Colon (tissue), 2 donors: Measurements from ENCODE around the gene KLHL36.

Experiments
- FAIRE-seq: peaks from 2 replicates; lab custom pipeline; 2012; peaks lifted over from hg19 to GRCh38; lab: Jason Lieb, UNC
- donor health status: control.
- donor health status: control.

Gene KLHL36

DNA sequence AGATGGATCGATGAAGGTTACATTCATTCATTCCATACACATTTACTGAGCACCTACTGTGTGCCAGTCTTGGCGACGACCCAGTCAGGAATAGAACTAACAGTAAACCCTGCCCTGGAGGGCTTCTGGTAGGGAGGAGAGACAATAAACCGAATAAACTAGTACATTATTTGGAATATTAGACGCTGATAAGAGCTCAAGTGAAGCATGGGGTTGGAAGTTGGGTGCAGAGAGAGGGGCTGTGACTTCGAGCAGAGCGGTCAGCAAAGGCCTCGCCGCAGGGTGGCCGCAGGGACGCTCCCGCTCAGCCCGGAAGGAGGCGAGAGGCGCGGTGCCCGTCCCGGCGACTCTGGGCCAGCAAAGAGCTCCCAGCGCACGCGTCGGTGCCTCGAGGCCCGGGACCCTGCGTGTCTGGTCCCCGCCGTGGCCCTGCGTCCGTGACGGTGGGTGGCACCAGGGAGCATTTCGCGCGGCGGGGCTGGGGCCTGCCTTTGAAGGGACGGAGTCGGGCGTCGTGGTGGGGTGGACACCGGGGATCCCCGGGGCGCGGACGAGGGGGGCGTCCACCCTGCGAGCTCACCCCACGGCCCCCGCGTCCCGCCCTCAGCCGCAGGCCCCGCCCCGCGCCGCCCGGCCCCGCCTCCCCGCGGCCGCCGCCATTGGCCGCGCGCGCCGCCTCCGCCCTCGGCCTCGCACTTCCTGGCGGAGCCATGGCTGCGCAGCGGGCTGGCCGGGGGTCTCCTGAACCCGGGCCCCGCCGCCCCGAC is at the start of gene KLHL36:
Gene KLHL36 (plus strand): TSS at position 684 of the 767 bp plus-strand sequence. CDS start 2,357 bp downstream, outside the sequence.
- no peak for FAIRE-seq

GRCh38 chr16:84599521-84600202 is 48.6 kb upstream of the KLHL36 start:
- no peak for FAIRE-seq

- FAIRE-seq: no peak
Measured at GRCh38 chr16:84600343-84601229, 47.7 kb upstream of the KLHL36 start.

DNA sequence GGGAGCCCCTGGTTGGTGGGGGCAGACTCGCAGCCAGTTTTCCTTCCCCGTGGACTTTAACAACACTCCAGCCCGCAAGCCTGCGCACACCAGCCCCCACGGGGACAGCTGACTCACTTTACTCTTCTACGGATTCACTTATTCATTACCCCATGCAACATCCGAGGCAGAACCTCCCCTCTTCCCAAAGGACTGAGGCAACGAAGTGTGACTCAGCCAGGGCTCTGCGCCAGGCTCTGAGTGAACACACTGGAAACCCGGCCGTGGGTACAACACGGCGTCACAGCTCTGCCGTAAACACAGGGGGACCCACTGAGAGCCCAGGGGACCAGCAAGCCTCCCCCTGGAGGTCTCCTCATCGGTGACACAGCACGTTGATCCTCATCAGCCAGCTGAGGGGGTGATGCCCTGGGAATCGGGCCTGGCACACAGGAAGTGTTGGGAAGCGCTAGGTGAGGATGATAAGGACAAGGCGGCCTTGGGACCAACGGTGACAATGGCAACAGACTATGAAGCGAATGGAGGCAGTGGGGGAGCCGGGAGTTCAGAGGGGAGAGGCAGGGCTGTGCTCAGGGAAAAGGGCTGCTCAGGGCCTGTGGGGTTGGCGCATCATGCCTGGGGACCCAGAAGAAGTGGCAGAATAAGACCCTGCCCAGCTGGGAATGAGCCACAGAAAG is 45.0 kb upstream of the KLHL36 start:
- no peak for FAIRE-seq

GRCh38 chr16:84603940-84604339 is 44.4 kb upstream of the KLHL36 start:
- FAIRE-seq: no peak

- no peak for FAIRE-seq
Measured at GRCh38 chr16:84604477-84605013, 43.8 kb upstream of the KLHL36 start.

GRCh38 chr16:84605339-84605848 is 42.9 kb upstream of the KLHL36 start:
- no peak for FAIRE-seq

DNA sequence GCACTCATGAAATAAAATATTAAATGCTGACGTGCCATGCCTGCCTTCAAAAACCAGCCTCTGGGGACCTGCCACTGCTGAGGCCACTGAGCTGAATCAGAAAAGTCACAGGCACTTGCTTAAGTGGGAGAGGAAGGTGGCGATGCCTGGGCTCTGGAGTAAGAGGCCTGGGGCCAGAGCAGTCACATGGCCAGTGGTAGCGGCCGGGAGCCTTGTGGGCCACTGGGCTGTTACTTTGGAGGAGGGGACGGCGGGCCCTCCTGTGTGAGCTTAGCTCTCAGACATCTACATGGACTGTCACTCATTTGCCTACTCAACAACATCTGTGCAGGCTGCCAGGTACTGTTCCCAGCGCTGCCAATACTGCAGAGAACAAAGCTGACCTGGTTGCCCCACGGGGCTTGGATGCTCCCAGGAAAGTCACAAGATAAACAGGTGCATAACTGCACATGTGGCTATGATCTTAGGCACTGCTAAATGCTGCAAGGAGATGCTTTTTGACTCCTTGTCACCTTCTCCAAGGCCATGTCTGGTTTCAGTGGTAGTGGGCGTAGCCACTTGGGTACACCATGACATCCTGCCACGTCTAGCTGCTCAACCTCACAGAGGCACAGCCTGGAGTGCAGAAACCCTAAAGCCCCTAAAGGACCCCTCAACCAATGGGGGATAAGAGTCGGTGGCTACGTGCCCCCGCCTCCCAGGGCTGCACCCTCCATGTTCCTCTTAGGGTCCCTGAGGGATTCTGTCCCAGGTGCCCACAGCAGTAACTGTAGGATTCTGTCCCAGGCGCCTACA is 42.0 kb upstream of the KLHL36 start:
- no peak for FAIRE-seq

- FAIRE-seq: no peak
Measured at GRCh38 chr16:84607061-84607460, 41.2 kb upstream of the KLHL36 start.

- no peak for FAIRE-seq
Measured at GRCh38 chr16:84607694-84608093, 40.6 kb upstream of the KLHL36 start.

DNA sequence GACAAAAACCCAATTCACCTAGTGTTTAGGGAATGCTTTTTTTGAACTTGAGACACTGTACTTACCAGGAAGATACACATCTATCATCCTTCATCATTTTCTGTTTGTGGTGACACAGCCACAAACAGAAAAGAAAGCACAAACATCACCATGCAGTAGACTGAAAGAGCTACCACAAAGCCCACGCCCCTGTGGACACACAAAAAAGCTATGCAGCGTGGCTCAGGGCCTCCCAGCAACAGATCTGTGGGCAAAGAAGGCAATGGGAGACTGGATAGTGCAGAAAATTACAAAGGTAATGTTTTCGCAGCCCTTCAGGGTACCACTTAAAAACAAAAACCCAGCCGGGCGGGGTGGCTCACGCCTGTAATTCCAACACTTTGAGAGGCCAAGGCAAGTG is 40.0 kb upstream of the KLHL36 start:
- FAIRE-seq: no peak

DNA sequence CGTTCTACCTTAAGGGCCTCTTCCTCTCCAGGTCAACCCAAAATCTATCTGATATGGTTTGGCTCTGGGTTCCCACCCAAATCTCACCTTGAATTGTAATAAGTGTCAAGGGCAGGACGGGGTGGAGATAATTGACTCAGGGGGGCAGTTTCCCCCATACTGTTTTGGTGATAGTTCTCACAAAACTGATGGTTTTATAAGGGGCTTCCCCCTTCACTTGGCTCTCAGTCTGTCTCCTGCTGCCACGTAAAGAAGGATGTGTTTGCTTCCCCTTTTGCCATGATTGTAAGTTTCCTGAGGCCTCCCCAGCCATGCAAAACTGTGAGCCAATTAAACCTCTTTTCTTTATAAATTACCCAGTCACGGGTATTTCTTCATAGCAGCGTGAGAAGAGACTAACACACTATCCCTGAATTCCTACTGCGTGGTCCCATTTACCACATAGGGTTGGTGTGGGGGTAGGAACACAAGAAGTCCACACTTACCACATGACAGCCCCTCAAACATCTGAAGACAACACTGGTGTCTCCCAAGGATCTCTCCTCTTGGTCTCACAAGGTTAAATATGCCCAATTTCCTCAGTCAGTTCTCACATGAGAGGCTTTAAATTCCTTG is 38.6 kb upstream of the KLHL36 start:
- no peak for FAIRE-seq

DNA sequence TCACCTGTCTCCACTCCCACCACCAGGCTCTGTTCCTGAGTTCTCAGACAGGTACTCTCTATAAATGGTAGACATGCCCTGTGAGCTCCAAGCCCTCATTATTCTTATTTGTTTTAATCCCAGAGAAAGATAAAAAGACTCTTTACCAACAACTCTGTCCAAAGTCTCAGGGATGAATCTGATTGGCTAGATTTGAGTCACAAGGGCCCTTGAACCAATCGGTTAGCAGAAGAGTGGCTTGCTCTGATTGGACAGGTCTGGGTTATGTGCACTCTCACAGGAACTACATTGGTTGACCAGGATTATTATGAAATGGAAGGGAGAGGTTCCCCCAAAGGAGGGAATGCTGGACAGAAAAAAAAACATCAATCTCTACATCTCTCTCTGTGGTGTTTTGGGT is 37.9 kb upstream of the KLHL36 start:
- FAIRE-seq: no peak

GRCh38 chr16:84611041-84611440 is 37.3 kb upstream of the KLHL36 start:
- FAIRE-seq: no peak

- FAIRE-seq: no peak
Measured at GRCh38 chr16:84612686-84613085, 35.6 kb upstream of the KLHL36 start.

GRCh38 chr16:84613408-84614072 is 34.8 kb upstream of the KLHL36 start:
- FAIRE-seq: no peak

DNA sequence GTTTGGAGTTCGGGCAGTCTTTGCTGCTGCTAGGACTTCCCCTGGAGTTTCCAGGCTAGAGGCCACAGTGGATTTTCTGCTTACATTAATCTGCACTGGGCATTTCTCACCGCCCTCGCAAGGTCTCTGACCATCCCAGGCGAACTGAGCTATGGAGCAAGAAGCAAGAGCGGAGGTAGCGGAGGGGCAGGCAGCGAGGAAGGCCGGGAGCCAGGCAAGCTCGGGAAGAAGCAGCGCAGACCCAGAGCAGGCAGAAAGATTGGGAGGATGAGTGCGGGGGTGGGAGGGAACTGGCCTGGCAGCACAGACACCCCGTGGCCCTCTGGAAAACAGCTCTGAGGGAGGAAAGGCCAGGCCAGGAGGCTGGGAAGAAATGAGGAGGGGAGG is 34.2 kb upstream of the KLHL36 start:
- no peak for FAIRE-seq

- FAIRE-seq: no peak
Measured at GRCh38 chr16:84614623-84614967, 33.7 kb upstream of the KLHL36 start.

DNA sequence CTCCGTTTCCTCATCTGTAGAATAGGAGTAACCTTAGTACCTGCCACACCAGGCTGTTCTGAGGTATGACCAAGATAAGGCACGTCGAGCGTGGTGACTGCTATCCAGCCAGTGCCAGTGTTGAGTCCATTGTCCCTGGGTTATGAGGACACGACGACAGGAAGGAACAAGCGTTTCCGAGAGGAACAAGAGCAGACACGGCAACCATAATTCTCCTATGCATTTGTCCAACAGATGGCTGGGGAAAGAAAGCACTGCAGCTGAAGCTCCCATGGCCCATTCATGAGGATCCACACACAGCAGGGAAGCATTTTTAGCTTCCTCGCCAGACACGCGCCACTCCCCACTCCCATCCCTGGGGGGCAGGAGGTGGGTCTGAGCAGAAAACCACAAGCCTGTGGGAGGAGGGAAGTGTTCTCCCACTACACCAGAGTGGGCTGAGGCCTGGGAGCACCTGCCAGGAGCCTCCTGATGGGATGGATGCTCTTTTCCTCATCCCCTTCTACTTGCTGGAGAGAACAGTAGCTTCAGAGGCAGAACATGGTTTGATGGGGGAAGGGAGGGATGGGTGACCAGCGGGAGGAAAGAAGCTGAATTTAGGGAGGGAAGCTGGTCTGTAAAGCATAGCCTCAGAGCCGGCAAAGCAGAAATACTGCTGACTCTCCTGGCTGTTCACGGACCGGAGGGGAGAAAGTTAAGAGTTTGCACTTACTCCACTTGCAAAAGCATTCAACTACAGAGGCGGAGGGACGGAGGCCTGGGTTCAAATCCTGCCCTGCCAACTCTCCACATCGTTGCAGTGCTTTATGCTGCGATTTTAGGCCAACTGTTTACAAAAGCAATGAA is 33.1 kb upstream of the KLHL36 start:
- FAIRE-seq: no peak
